HCT116 (cell line): ENCODE results near the gene FANCD2.

Source experiments
- CEBPB ChIP-seq: IDR thresholded peaks from 2 replicates; pipeline ENCODE4 v1.6.1; 2012; ENCODE audit warnings: low read depth
- ELF1 ChIP-seq: IDR thresholded peaks from 2 replicates; pipeline ENCODE4 v1.6.1; 2012; ENCODE audit warnings: low read depth, borderline replicate concordance
- EZH2 ChIP-seq: fragments of 200-600 bp; sonication (generic); IDR thresholded peaks from 2 replicates; pipeline ENCODE4 v1.6.1; 2017; ENCODE audit warnings: antibody characterized with exemption, mixed run types
- POLR2A ChIP-seq: IDR thresholded peaks from 2 replicates; pipeline ENCODE4 v1.7.0; 2011; ENCODE audit warnings: borderline replicate concordance; ENCODE audit not compliant: insufficient read depth, insufficient read length; ENCODE audit errors: extremely low read depth
- POLR2AphosphoS5 ChIP-seq: IDR thresholded peaks from 2 replicates; pipeline ENCODE4 v1.6.1; 2011; ENCODE audit warnings: mild to moderate bottlenecking, low read depth, low read length, moderate library complexity
- TCF7L2 ChIP-seq: IDR thresholded peaks from 2 replicates; pipeline ENCODE4 v1.7.0; 2011; ENCODE audit warnings: borderline replicate concordance, inconsistent platforms; ENCODE audit not compliant: insufficient read depth, insufficient read length; ENCODE audit errors: extremely low read depth
- TF ChIP-seq, protein P1 (sequence below), 3 experiments: fragments of 200-600 bp in 1 of 3; sonication (generic) in 1 of 3; IDR thresholded peaks in 2 of 3; conservative IDR thresholded peaks in 1 of 3; 2 replicates each; pipeline ENCODE4 v1.5.1; 2012 to 2017; ENCODE audit warnings: low read depth in 2 of 3, low read length in 2 of 3, antibody characterized with exemption in 1 of 3, borderline replicate concordance in 1 of 3, control low read depth in 1 of 3, mild to moderate bottlenecking in 1 of 3, mixed read lengths in 1 of 3, mixed run types in 1 of 3, moderate library complexity in 1 of 3; ENCODE audit not compliant: insufficient read depth in 1 of 3
- TF ChIP-seq, protein P2 (sequence below): IDR thresholded peaks from 2 replicates; pipeline ENCODE4 v1.6.1; 2011; ENCODE audit warnings: mild to moderate bottlenecking, low read length, moderate library complexity; ENCODE audit not compliant: insufficient replicate concordance; ENCODE audit errors: extremely low read depth

DNA sequence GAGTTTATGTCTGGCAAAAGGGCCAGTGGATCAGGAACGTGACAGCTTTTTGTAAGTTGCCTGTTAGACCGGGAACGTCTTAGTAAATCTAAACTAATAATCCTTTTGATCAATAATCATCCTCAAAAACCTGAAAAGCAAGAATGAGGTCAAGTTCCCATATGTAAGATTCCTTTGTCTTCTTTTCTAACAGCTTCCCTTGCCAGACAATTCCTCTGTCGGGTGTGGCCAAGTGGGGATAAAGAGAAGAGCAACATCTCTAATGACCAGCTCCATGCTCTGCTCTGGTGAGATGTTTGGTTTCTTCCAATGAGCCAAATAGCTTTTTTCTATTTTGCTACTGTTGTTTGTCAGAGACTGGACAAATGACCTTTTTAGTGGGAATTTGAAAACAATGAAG lies 62.0 kb downstream of the FANCD2 start:
- TF ChIP-seq, protein P1, sequence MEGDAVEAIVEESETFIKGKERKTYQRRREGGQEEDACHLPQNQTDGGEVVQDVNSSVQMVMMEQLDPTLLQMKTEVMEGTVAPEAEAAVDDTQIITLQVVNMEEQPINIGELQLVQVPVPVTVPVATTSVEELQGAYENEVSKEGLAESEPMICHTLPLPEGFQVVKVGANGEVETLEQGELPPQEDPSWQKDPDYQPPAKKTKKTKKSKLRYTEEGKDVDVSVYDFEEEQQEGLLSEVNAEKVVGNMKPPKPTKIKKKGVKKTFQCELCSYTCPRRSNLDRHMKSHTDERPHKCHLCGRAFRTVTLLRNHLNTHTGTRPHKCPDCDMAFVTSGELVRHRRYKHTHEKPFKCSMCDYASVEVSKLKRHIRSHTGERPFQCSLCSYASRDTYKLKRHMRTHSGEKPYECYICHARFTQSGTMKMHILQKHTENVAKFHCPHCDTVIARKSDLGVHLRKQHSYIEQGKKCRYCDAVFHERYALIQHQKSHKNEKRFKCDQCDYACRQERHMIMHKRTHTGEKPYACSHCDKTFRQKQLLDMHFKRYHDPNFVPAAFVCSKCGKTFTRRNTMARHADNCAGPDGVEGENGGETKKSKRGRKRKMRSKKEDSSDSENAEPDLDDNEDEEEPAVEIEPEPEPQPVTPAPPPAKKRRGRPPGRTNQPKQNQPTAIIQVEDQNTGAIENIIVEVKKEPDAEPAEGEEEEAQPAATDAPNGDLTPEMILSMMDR (IDR thresholded peaks at IDR 0.05 in 2 of 3, conservative IDR thresholded peaks at IDR 0.05 in 1 of 3; ENCODE audit: borderline replicate concordance in 1 of 3, insufficient read depth in 1 of 3, low read depth in 2 of 3, low read length in 2 of 3), result no peak
- no peak for TF ChIP-seq TCF7L2
- TF ChIP-seq CEBPB, result no peak
- TF ChIP-seq EZH2, result no peak
- TF ChIP-seq POLR2AphosphoS5, result no peak
- TF ChIP-seq ELF1, result no peak
- TF ChIP-seq, protein P2, sequence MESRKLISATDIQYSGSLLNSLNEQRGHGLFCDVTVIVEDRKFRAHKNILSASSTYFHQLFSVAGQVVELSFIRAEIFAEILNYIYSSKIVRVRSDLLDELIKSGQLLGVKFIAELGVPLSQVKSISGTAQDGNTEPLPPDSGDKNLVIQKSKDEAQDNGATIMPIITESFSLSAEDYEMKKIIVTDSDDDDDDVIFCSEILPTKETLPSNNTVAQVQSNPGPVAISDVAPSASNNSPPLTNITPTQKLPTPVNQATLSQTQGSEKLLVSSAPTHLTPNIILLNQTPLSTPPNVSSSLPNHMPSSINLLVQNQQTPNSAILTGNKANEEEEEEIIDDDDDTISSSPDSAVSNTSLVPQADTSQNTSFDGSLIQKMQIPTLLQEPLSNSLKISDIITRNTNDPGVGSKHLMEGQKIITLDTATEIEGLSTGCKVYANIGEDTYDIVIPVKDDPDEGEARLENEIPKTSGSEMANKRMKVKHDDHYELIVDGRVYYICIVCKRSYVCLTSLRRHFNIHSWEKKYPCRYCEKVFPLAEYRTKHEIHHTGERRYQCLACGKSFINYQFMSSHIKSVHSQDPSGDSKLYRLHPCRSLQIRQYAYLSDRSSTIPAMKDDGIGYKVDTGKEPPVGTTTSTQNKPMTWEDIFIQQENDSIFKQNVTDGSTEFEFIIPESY, result no peak
- no peak for TF ChIP-seq POLR2A
